Epithelial cell of proximal tubule (primary cell): ENCODE data around the gene ANKRD63. TPM values are rescaled to one million over a fixed set of nuclear protein-coding genes. Genes with fewer than 3 reads are reported as not detected.

Experiments used
- DNase-seq: peaks from one replicate; pipeline ENCODE4 v3.0.0-alpha.2; 2011; ENCODE audit warnings: low read depth
- H3K4me3 ChIP-seq: 2 replicates; pipeline ENCODE4 v1.5.1; 2011; ENCODE audit warnings: low read depth, mild to moderate bottlenecking, low read length
- CTCF ChIP-seq: conservative IDR thresholded peaks from 2 replicates; pipeline ENCODE4 v1.5.1; 2012; ENCODE audit warnings: low read depth, mild to moderate bottlenecking, low read length
- total RNA-seq: library from RNA; depleted of rRNA; stranded (reverse); fragments of >200 nt; gene quantifications from 2 replicates; pipeline ENCODE4 v1.2.3, GENCODE V29; 2015

Gene ANKRD63
- total RNA-seq, 1 donor from 2014 or later = not detected

DNA sequence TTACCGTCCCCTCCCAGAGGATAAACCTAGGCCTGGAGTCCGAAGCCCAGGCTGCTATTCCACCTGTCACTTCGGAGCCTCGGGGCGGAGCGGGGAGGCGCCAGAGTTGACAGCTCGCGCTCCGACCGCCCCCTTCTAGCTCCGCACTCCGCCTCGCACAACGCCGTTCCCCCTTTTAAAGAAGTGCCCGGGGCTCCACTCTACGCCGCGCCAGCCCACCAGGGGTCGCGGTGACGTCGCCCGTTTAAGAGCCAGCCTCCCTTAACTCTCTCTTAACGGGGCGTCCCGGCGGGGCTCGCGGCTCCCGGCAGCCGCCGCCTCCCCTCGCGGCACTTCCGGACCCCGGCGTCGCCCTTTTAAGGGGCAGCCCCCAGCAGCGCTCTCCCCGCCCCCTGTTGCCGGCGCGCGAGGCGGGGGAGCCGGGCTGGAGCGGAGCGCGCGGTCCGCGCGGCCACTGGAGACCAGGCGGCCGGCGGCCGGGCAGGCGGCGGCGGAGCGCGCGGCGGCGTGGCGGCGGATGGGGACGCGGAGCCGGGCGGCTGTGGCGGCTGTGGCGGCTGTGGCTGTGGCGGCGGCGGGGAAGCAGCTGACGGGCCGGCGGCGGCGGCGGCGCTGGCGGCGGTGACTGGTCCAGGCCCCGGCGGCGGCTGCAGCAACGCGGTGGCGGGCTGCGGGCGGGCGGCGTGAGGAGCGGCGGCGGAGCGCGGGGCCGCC, 40.5 kb upstream of the ANKRD63 start, which contains the start of gene INAFM2:
Gene INAFM2, plus strand, starts transcription at position 454 of the 714 bp plus-strand sequence. CDS start 364 bp downstream, outside the sequence.
- no peak for DNase-seq
- H3K4me3 ChIP-seq = peak within 1 kb of the TSS; percentile 61
- TF ChIP-seq CTCF = peak; percentile 46

DNA sequence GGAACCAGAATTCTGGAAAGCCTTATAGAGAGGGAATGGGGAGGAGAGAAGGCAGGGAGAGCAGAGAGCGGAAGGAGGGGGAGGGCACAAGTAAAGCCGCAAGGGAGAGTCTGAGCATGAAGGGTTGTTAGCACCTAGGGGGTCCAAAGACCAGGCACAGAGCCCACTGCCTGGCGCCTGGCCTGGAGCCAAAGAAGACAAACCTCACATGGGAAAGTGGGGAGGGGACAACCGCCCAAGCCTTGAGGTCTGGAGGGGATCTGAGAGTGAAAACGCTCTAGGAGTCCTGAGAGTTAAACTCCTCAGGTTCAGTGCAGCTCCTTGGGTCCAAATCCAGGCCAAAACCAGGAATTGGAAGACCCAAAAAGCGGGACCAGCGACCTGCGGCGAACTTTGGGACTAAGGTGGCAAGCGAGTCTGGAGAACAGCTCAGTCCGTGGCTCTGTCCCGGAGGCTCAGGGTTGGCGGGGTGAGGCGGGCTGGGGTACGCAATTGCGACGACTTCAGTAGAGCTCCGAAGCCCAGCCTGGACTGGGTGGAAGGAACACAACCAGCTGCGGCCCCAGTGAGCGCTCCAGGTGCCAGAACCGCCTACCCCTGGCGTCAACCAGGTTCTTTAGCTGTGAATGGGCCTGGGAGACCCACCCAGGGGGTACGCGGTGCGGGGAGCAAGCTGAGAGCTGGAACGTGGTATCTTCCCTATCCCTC, 39.8 kb upstream of the ANKRD63 start:
- TF ChIP-seq CTCF = no peak
- no peak for DNase-seq
- H3K4me3 ChIP-seq = peak overlapping the region; percentile 47

DNA sequence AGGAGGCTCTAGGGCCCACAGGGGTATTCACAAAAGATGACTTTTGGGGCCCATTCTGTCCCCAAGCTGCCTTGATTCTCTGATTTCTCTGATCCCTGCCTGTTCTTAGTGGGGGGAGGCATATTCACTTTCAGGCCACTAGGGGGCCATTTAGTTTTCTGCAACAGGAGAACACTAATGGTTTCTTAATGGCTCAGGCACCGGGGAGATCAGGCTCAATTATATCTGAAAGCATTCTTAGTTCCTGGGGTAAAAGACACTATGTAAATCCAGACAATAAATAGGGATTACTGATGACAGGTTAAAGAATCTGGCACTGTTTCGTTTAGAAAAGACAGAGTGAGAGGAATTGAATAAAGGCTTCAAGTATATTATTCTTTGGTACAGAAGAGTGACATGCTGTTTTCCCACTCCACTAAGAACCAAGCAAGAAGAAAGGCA, 38.1 kb upstream of the ANKRD63 start:
- TF ChIP-seq CTCF = peak; percentile 93
- no peak for DNase-seq

DNA sequence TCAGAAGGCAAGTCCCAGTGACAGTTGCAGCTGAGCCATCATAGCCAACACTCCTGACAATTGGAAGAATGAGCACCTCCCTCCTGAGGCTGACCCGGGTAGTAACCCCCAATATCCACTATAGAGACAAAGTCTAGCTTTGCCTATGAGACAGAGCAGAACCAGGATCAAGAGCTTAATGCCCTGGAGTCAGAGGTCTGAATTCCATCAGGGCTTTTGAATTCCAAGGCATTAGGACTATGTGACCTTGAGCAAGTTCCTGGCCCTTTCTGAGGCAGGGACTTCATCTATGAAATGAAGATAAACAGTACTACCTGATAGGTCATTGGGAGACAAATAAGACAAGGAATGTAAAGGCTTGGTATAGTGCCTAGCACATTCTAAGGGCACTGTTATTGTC, 37.5 kb upstream of the ANKRD63 start:
- H3K4me3 ChIP-seq = no peak overlapping the region
- no peak for DNase-seq
- TF ChIP-seq CTCF = no peak

More for the DNA sequence above, 38.1 kb upstream of the ANKRD63 start:
- no peak overlapping the region for H3K4me3 ChIP-seq

GRCh38 chr15:40317580-40317979, 34.7 kb upstream of the ANKRD63 start:
- no peak overlapping the region for H3K4me3 ChIP-seq
- no peak for TF ChIP-seq CTCF
- DNase-seq = no peak

GRCh38 chr15:40316931-40317330, 34.1 kb upstream of the ANKRD63 start:
- DNase-seq = no peak
- TF ChIP-seq CTCF = no peak
- no peak overlapping the region for H3K4me3 ChIP-seq
